CD4-positive, alpha-beta T cell treated with Interleukin-15 for 1 hour (primary cell): ENCODE measurements around the gene RNASEL.
"Not testable (repeated sequence)": the region's sequence is repeated elsewhere in the genome, so short reads cannot be mapped to it uniquely, and the experiment has no call there.

Experiments
- DNase-seq: peaks from one replicate; pipeline ENCODE4 v3.0.0-alpha.2; 2020

RNASEL gene

GRCh38 chr1:182556279-182556678, 32.8 kb downstream of the RNASEL start:
- no peak for DNase-seq

- DNase-seq = no peak
Measured at GRCh38 chr1:182555493-182555892, 33.6 kb downstream of the RNASEL start.

- no peak for DNase-seq
Measured at GRCh38 chr1:182552527-182552926, 36.5 kb downstream of the RNASEL start.

GRCh38 chr1:182549811-182550210, 39.2 kb downstream of the RNASEL start:
- DNase-seq = no peak

- no peak for DNase-seq
Measured at GRCh38 chr1:182549346-182549745, 39.7 kb downstream of the RNASEL start.

GRCh38 chr1:182533896-182534295, 55.2 kb downstream of the RNASEL start:
- no peak for DNase-seq

- DNase-seq = not testable (repeated sequence)
Measured at GRCh38 chr1:182528206-182528605, 60.9 kb downstream of the RNASEL start.

GRCh38 chr1:182527680-182528079, 61.4 kb downstream of the RNASEL start:
- DNase-seq = no peak

- no peak for DNase-seq
Measured at GRCh38 chr1:182525342-182525741, 63.7 kb downstream of the RNASEL start.
